GM23338 (cell line): Measurements from ENCODE around the gene FAP. TPM values are rescaled to one million over a fixed set of nuclear protein-coding genes. Genes with fewer than 3 reads are reported as not detected.

ENCODE experiments used
- ATAC-seq: fragments of 200-7000 bp; cut with Tn5 transposase; 3 replicates; pipeline ENCODE4 v1.9.1; 2020
- DNase-seq: peaks from one replicate; pipeline ENCODE4 v3.0.0-alpha.2; 2015; ENCODE audit warnings: low spot score
- H2AFZ ChIP-seq: fragments of 200-600 bp; sonication (generic); 2 replicates; pipeline ENCODE4 v1.8.0; 2016; ENCODE audit warnings: antibody characterized with exemption, mild to moderate bottlenecking, moderate library complexity
- H3F3A ChIP-seq: fragments of 200-600 bp; sonication (generic); replicated peaks from 2 replicates; pipeline ENCODE4 v1.8.0; 2017; ENCODE audit warnings: antibody characterized with exemption, mixed run types, low read depth
- H3K27ac ChIP-seq: fragments of 200-600 bp; sonication (generic); 2 replicates; pipeline ENCODE4 v1.6.1; 2016; ENCODE audit warnings: low read depth
- H3K27me3 ChIP-seq: fragments of 200-600 bp; sonication (generic); 2 replicates; pipeline ENCODE4 v1.8.0; 2016; ENCODE audit warnings: mild to moderate bottlenecking, mixed run types, moderate library complexity; ENCODE audit not compliant: insufficient read depth
- H3K36me3 ChIP-seq: fragments of 200-600 bp; sonication (generic); 2 replicates; pipeline ENCODE4 v1.8.0; 2016; ENCODE audit warnings: mild to moderate bottlenecking; ENCODE audit not compliant: insufficient read depth
- H3K4me1 ChIP-seq: fragments of 200-600 bp; sonication (generic); 2 replicates; pipeline ENCODE4 v1.8.0; 2016; ENCODE audit warnings: mild to moderate bottlenecking, moderate library complexity; ENCODE audit not compliant: insufficient read depth
- H3K4me2 ChIP-seq: fragments of 200-600 bp; sonication (generic); 2 replicates; pipeline ENCODE4 v1.7.1; 2017; ENCODE audit warnings: mixed run types
- H3K4me3 ChIP-seq: fragments of 200-600 bp; sonication (generic); 2 replicates; pipeline ENCODE4 v1.6.1; 2016; ENCODE audit warnings: mixed run types
- H3K79me2 ChIP-seq: fragments of 200-600 bp; sonication (generic); replicated peaks from 2 replicates; pipeline ENCODE4 v1.8.0; 2017; ENCODE audit warnings: mild to moderate bottlenecking; ENCODE audit not compliant: insufficient read depth
- H3K9me2 ChIP-seq: fragments of 200-600 bp; sonication (generic); 2 replicates; pipeline ENCODE4 v1.8.0; 2017; ENCODE audit not compliant: insufficient read depth
- H4K20me1 ChIP-seq: fragments of 200-600 bp; sonication (generic); replicated peaks from 2 replicates; pipeline ENCODE4 v1.8.0; 2017; ENCODE audit warnings: mild to moderate bottlenecking; ENCODE audit not compliant: insufficient read depth
- H3K27ac Mint-ChIP-seq: 2 replicates; pipeline ENCODE4 v1.8.0; 2020; ENCODE audit warnings: inconsistent platforms, mild to moderate bottlenecking, moderate library complexity, mixed read lengths
- H3K27me3 Mint-ChIP-seq: 3 replicates; pipeline ENCODE4 v1.8.0; 2022; ENCODE audit warnings: low read depth, mild to moderate bottlenecking, moderate library complexity, mixed read lengths, inconsistent platforms; ENCODE audit not compliant: insufficient read depth, poor library complexity
- H3K36me3 Mint-ChIP-seq: 3 replicates; pipeline ENCODE4 v1.8.0; 2021; ENCODE audit warnings: low read depth, mild to moderate bottlenecking, inconsistent platforms, moderate library complexity, mixed read lengths
- H3K4me1 Mint-ChIP-seq: 3 replicates; pipeline ENCODE4 v1.8.0; 2020; ENCODE audit warnings: mild to moderate bottlenecking, inconsistent platforms, mixed read lengths
- H3K4me3 Mint-ChIP-seq: 3 replicates; pipeline ENCODE4 v1.8.0; 2021; ENCODE audit warnings: moderate library complexity, mild to moderate bottlenecking, inconsistent platforms, mixed read lengths
- H3K9me3 Mint-ChIP-seq: 3 replicates; pipeline ENCODE4 v1.8.0; 2020; ENCODE audit warnings: moderate library complexity, mild to moderate bottlenecking, inconsistent platforms, mixed read lengths
- CREB1 ChIP-seq: fragments of 250-450 bp; sonication (Bioruptor Pico); IDR thresholded peaks from 2 replicates; pipeline ENCODE4 v1.5.0; 2020; ENCODE audit warnings: low read depth, mild to moderate bottlenecking, moderate library complexity
- CTCF ChIP-seq, 2 experiments: fragments of 200-600 bp in 1 of 2; sonication (generic) in 1 of 2; conservative IDR thresholded peaks; 2 replicates each; pipeline versions ENCODE4 v1.5.1 to v1.6.1; 2016 to 2017; ENCODE audit warnings: antibody characterized with exemption in 2 of 2, low read depth in 2 of 2, mild to moderate bottlenecking in 2 of 2, moderate library complexity in 1 of 2
- ETS1 ChIP-seq: IDR thresholded peaks from 2 replicates; pipeline ENCODE4 v1.6.1; 2016; ENCODE audit warnings: antibody characterized with exemption
- EZH2 ChIP-seq: fragments of 200-600 bp; sonication (generic); IDR thresholded peaks from one replicate; pipeline ENCODE4 v1.8.0; 2017; ENCODE audit warnings: antibody characterized with exemption, mild to moderate bottlenecking, low read depth; ENCODE audit not compliant: unreplicated experiment
- EZH2phosphoT487 ChIP-seq: fragments of 200-600 bp; sonication (generic); IDR thresholded peaks from one replicate; pipeline ENCODE4 v1.8.1; 2018; ENCODE audit warnings: antibody characterized with exemption; ENCODE audit not compliant: unreplicated experiment
- JUNB ChIP-seq: IDR thresholded peaks from one replicate; pipeline ENCODE4 v1.6.1; 2016; ENCODE audit warnings: antibody characterized with exemption; ENCODE audit not compliant: unreplicated experiment
- NANOG ChIP-seq: IDR thresholded peaks from 2 replicates; pipeline ENCODE4 v1.6.1; 2016; ENCODE audit warnings: antibody characterized with exemption, borderline replicate concordance
- POLR2AphosphoS5 ChIP-seq: IDR thresholded peaks from 2 replicates; pipeline ENCODE4 v1.6.1; 2016; ENCODE audit warnings: antibody characterized with exemption, low read depth
- REST ChIP-seq: IDR thresholded peaks from one replicate; pipeline ENCODE4 v1.6.1; 2018; ENCODE audit warnings: antibody characterized with exemption; ENCODE audit not compliant: unreplicated experiment
- STAT1 ChIP-seq: IDR thresholded peaks from one replicate; pipeline ENCODE4 v1.6.1; 2016; ENCODE audit warnings: antibody characterized with exemption; ENCODE audit not compliant: unreplicated experiment
- ZNF114 ChIP-seq: fragments of 250-450 bp; sonication (Bioruptor Pico); IDR thresholded peaks from 2 replicates; pipeline ENCODE4 v1.5.0; 2020; ENCODE audit warnings: mild to moderate bottlenecking, moderate library complexity
- ZNF331 ChIP-seq: fragments of 250-450 bp; sonication (Bioruptor Pico); IDR thresholded peaks from 2 replicates; pipeline ENCODE4 v1.5.0; 2020; ENCODE audit warnings: low read depth, mild to moderate bottlenecking, moderate library complexity
- ZNF462 ChIP-seq: fragments of 250-450 bp; sonication (Bioruptor Pico); IDR thresholded peaks from 2 replicates; pipeline ENCODE4 v1.5.0; 2020; ENCODE audit warnings: mild to moderate bottlenecking, moderate library complexity
- polyA plus RNA-seq: library from polyadenylated mRNA; unstranded; fragments of >200 nt; fragmentation: Nextera tagmentation; extraction: Ambion mirVana; gene quantifications from 2 replicates; pipeline ENCODE4 v1.2.1, GENCODE V29; 2016
- total RNA-seq: library from RNA; depleted of rRNA; stranded (reverse); fragments of >200 nt; shearing (Covaris generic); gene quantifications from 2 replicates; pipeline ENCODE4 v1.2.3, GENCODE V29; 2014

The FAP gene
- total and polyA plus RNA-seq, 2 experiments from 2014 or later: not detected

GRCh38 chr2:162232671-162233070, 10.6 kb downstream of the FAP start:
- H3K36me3 Mint-ChIP-seq: no peaks in the 10 kb centered on the region
- ATAC-seq (no peak), DNase-seq (no peak)
- Histone ChIP-seq H3K4me2 (no peak overlapping the region), H2AFZ (no peak overlapping the region), H3K79me2 (no peaks in the 10 kb centered on the region), H3K9me2 (no peaks in the 10 kb centered on the region), H3K4me1 (no peaks in the 10 kb centered on the region), H4K20me1 (no peaks in the 10 kb centered on the region), H3F3A (no peaks in the 10 kb centered on the region), H3K27ac (no peak overlapping the region), H3K4me3 (no peak overlapping the region), H3K36me3 (no peaks in the 10 kb centered on the region), H3K27me3 (no peaks in the 10 kb centered on the region)
- no peaks in the 10 kb centered on the region for H3K27me3 Mint-ChIP-seq
- H3K4me3 Mint-ChIP-seq: no peak overlapping the region
- TF ChIP-seq STAT1 (no peak), CTCF (conservative IDR thresholded peaks at IDR 0.05; ENCODE audit: low read depth in 2 of 2) (no peak), NANOG (no peak), REST (no peak), CREB1 (CRISPR knock-in tag) (no peak), ETS1 (no peak), POLR2AphosphoS5 (no peak), ZNF462 (CRISPR knock-in tag) (no peak), EZH2phosphoT487 (no peak), ZNF114 (CRISPR knock-in tag) (no peak), ZNF331 (CRISPR knock-in tag) (no peak), EZH2 (no peak), JUNB (no peak)
- H3K9me3 Mint-ChIP-seq: peaks cover 3% of the 10 kb centered on the region; the same call in 1 of the 3 replicates
- peaks cover 10% of the 10 kb centered on the region; the same call in 2 of the 3 replicates for H3K4me1 Mint-ChIP-seq
- H3K27ac Mint-ChIP-seq: no peak overlapping the region
